ENCODE data around the gene COX17. TPM values are rescaled to one million over a fixed set of nuclear protein-coding genes. Genes with fewer than 3 reads are reported as not detected.

The COX17 gene
- total RNA-seq, 2 donors from 2014 or later, result 26.4 to 29.5 TPM

GRCh38 chr3:119641416-119641815, 35.8 kb downstream of the COX17 start:
- H3K36me3 ChIP-seq, result no peaks in the 10 kb centered on the region
- no peak overlapping the region for H3K4me3 ChIP-seq
- H3K9me3 ChIP-seq, result no peaks in the 10 kb centered on the region
- whole genome bisulfite sequencing, result 98% methylated on average over 2 of the region's 2 CpGs
- intact Hi-C loops (cut with DNase I), result no loop called here
- TF ChIP-seq POLR2A (IDR thresholded peaks at IDR 0.05) (no peak), POLR2AphosphoS5 (IDR thresholded peaks at IDR 0.05) (no peak), CTCF (IDR thresholded peaks at IDR 0.05) (no peak)
- H3K27ac ChIP-seq, result no peak overlapping the region
- no peaks in the 10 kb centered on the region for H3K27me3 ChIP-seq (replicated peaks; ENCODE audit: insufficient read depth)
- no peaks in the 10 kb centered on the region for H3K4me1 ChIP-seq (replicated peaks)
- no peak for DNase-seq (ENCODE audit: low spot score)

- no peak overlapping the region for H3K4me3 ChIP-seq
- 85% methylated on average over 2 of the region's 2 CpGs for WGBS
- TF ChIP-seq POLR2A (IDR thresholded peaks at IDR 0.05) (no peak), CTCF (IDR thresholded peaks at IDR 0.05) (no peak), POLR2AphosphoS5 (IDR thresholded peaks at IDR 0.05) (no peak)
- H3K9me3 ChIP-seq, result no peaks in the 10 kb centered on the region
- no peaks in the 10 kb centered on the region for H3K27me3 ChIP-seq (replicated peaks; ENCODE audit: insufficient read depth)
- no peaks in the 10 kb centered on the region for H3K4me1 ChIP-seq (replicated peaks)
- intact Hi-C loops (cut with DNase I), result loop anchor here (5.0 kb wide), 1 partner anchor 38 kb away; the partner anchor contains the start of gene COX17
- DNase-seq (ENCODE audit: low spot score), result no peak
- H3K36me3 ChIP-seq, result no peaks in the 10 kb centered on the region
- no peak overlapping the region for H3K27ac ChIP-seq
Measured at GRCh38 chr3:119639494-119640350, 37.5 kb downstream of the COX17 start.

GRCh38 chr3:119637679-119638477, 39.3 kb downstream of the COX17 start:
- no peak for TF ChIP-seq POLR2A (IDR thresholded peaks at IDR 0.05)
- peak; percentile 8 for TF ChIP-seq POLR2AphosphoS5 (IDR thresholded peaks at IDR 0.05)
- Histone ChIP-seq H3K4me3 (no peak overlapping the region), H3K27me3 (replicated peaks; ENCODE audit: insufficient read depth) (no peaks in the 10 kb centered on the region), H3K36me3 (no peaks in the 10 kb centered on the region), H3K4me1 (replicated peaks) (no peaks in the 10 kb centered on the region), H3K27ac (peak overlapping the region; percentile 43 to 54), H3K9me3 (no peaks in the 10 kb centered on the region)
- intact Hi-C loops (cut with DNase I), result loop anchor here (5.0 kb wide), 1 partner anchor 39 kb away; the partner anchor contains the start of gene COX17
- 47% methylated on average over 3 of the region's 3 CpGs for WGBS
- no peak for DNase-seq (ENCODE audit: low spot score)

GRCh38 chr3:119636891-119637611, 40.2 kb downstream of the COX17 start:
- Histone ChIP-seq H3K27ac (peak overlapping the region in 1 of 2 donors; percentile 54), H3K27me3 (replicated peaks; ENCODE audit: insufficient read depth) (no peaks in the 10 kb centered on the region), H3K36me3 (no peaks in the 10 kb centered on the region), H3K4me3 (no peak overlapping the region), H3K9me3 (no peaks in the 10 kb centered on the region), H3K4me1 (replicated peaks) (no peaks in the 10 kb centered on the region)
- DNase-seq (ENCODE audit: low spot score), result no peak
- intact Hi-C loops (cut with DNase I), result loop anchor here (5.0 kb wide), 1 partner anchor 40 kb away; the partner anchor contains the start of gene COX17
- WGBS, result 90% methylated on average over 4 of the region's 4 CpGs
- TF ChIP-seq POLR2AphosphoS5 (IDR thresholded peaks at IDR 0.05) (no peak), CTCF (IDR thresholded peaks at IDR 0.05) (no peak), POLR2A (IDR thresholded peaks at IDR 0.05) (no peak)
